Panc1 (cell line): ENCODE results near the gene LSM14B. TPM values are rescaled to one million over a fixed set of nuclear protein-coding genes. Genes with fewer than 3 reads are reported as not detected.

Source experiments
- ATAC-seq: fragments of 200-7000 bp; cut with Tn5 transposase; 2 replicates; pipeline ENCODE4 v1.9.1; 2020; ENCODE audit warnings: mild to moderate bottlenecking, moderate library complexity
- BruUV-seq: library from RNA; stranded (reverse); fragments of 400-500 nt; replicated peaks from 2 replicates; lab custom pipeline; 2021; lab: Mats Ljungman, UMichigan
- CTCF ChIA-PET: fragments of 300-600 bp; sonication (Branson Sonifier 250); formaldehyde crosslinking; loops from one replicate; lab custom pipeline; 2022; ENCODE audit warnings: antibody characterized with exemption; lab: Charles Lee
- POLR2A ChIA-PET: fragments of 300-600 bp; sonication (Branson Sonifier 250); formaldehyde crosslinking; loops from one replicate; lab custom pipeline; 2022; ENCODE audit warnings: antibody characterized with exemption; lab: Charles Lee
- DNase-seq: peaks from one replicate; pipeline ENCODE4 v3.0.0-alpha.2; 2010; ENCODE audit warnings: low read depth, low spot score
- H3K27ac ChIP-seq: 2 replicates; pipeline ENCODE4 v1.5.1; 2011; ENCODE audit warnings: mild to moderate bottlenecking, low read length, inconsistent platforms
- H3K27me3 ChIP-seq: fragments of 200-500 bp; sonication (Bioruptor generic); 2 replicates; pipeline ENCODE4 v1.6.0; 2014; ENCODE audit warnings: low read length, inconsistent platforms; ENCODE audit not compliant: control insufficient read depth, insufficient read depth
- H3K36me3 ChIP-seq: fragments of 200-500 bp; sonication (Bioruptor generic); 2 replicates; pipeline ENCODE4 v1.5.1; 2014; ENCODE audit warnings: inconsistent platforms, mild to moderate bottlenecking, low read length, moderate library complexity; ENCODE audit not compliant: control insufficient read depth, insufficient read depth
- H3K4me1 ChIP-seq: 2 replicates; pipeline ENCODE4 v1.5.1; 2011; ENCODE audit warnings: inconsistent platforms, mild to moderate bottlenecking, low read length, moderate library complexity; ENCODE audit not compliant: control insufficient read depth, insufficient read depth
- H3K4me3 ChIP-seq, 2 experiments: 2 replicates each; pipeline ENCODE4 v1.5.1; 2011 to 2012; ENCODE audit warnings: low read depth in 2 of 2, low read length in 2 of 2, mild to moderate bottlenecking in 2 of 2, inconsistent platforms in 1 of 2, moderate library complexity in 1 of 2
- H3K9me3 ChIP-seq: fragments of 200-500 bp; sonication (Bioruptor generic); 2 replicates; pipeline ENCODE4 v1.5.1; 2014; ENCODE audit warnings: low read depth, mild to moderate bottlenecking, inconsistent platforms, low read length, moderate library complexity; ENCODE audit not compliant: control insufficient read depth, insufficient read depth
- POLR2AphosphoS5 ChIP-seq: IDR thresholded peaks from 2 replicates; pipeline ENCODE4 v1.6.1; 2012; ENCODE audit warnings: mild to moderate bottlenecking, low read depth, low read length, moderate library complexity
- REST ChIP-seq, 2 experiments: IDR thresholded peaks; 2 replicates each; pipeline ENCODE4 v1.6.1; 2011 to 2012; ENCODE audit warnings: low read depth in 2 of 2, control low read depth in 1 of 2, low read length in 1 of 2, mild to moderate bottlenecking in 1 of 2, moderate library complexity in 1 of 2; ENCODE audit not compliant: insufficient read depth in 1 of 2
- SIN3A ChIP-seq: IDR thresholded peaks from 2 replicates; pipeline ENCODE4 v1.6.1; 2012; ENCODE audit warnings: low read depth, mild to moderate bottlenecking, low read length, moderate library complexity, borderline replicate concordance; ENCODE audit not compliant: insufficient read depth
- in situ Hi-C: cut with HindIII; loops from 2 replicates; pipeline ENCODE4 v1.10.0; 2016; ENCODE audit warnings: low sequenced_read_pairs, low pct_unique_long_range_greater_than_20kb
- intact Hi-C: fragments of 100-400 bp; cut with micrococcal nuclease; formaldehyde crosslinking; loops from one replicate; pipeline ENCODE4 v1.10.0; 2022; ENCODE audit not compliant: unreplicated experiment
- total RNA-seq: library from RNA; stranded (reverse); gene quantifications from one replicate; pipeline ENCODE4 v1.2.1, GENCODE V29; 2021; ENCODE audit not compliant: unreplicated experiment

LSM14B gene
- total RNA-seq, 1 experiment from 2014 or later, result 52.2 TPM

DNA sequence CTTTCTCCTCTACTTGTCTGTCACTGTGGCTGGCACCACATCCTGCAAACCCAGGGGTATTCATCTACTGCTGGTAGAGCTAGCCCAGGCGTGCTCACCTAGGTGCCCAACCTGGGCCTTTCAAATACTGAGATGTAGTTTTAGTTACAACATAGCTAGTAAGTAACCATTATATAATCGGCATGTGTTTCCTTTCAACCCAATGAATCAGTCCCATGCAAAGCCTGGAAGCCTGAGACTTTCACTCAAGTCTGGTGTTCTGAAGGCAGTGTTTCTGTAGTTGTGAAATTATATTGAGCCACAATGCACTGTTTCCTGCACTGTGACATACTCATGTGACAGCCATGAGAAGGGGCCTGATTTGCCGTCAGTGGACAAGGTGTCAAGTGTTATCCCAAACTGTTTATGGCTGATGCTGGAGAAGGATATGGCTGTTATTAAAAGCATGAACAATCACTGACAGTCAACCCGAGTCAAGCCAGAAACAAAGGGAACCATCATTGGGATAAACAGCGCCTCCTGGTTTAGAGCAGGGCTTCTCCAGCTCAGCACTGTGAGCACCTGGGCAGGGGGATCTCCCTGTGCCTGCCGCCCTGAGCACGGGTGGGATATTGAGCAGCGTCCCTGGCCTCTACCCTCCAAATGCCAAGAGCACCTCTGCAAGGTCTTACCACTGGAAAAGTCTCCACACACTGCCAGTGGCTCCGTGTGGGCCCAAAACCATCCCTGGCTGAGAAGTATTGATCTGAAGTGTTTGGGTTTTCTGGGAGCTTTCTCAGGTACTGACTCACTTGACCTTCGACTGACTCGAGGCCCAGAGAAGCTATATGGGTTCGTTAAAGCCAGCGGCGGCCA is 19.3 kb downstream of the LSM14B start:
- DNase-seq (no peak), ATAC-seq (no peak)
- TF ChIP-seq REST (IDR thresholded peaks at IDR 0.05; ENCODE audit: insufficient read depth in 1 of 2, low read depth in 2 of 2, low read length in 1 of 2) (no peak), SIN3A (0 out of 2 replicates have a peak, but pooled peaks have one; percentile 33)
- no peaks in the 10 kb centered on the region for H3K9me3 ChIP-seq
- CTCF ChIA-PET, result interaction anchor here (0.9 kb wide), 1 partner anchor 131 kb away, joined by 3 read pairs; no protein-coding TSS in a partner anchor
- H3K4me3 ChIP-seq, result peak overlapping the region; percentile 64 to 84
- no peaks in the 10 kb centered on the region for H3K27me3 ChIP-seq
- H3K36me3 ChIP-seq, result peaks cover 29% of the 10 kb centered on the region
- in situ Hi-C loops, result no loop called here
- intact Hi-C loops, result no loop called here
- H3K27ac ChIP-seq, result peak overlapping the region; percentile 88
- POLR2A ChIA-PET, result interaction anchor here (0.9 kb wide), 1 partner anchor 20 kb away, joined by 4 read pairs; no protein-coding TSS in a partner anchor
- no TSS peak for BruUV-seq
- H3K4me1 ChIP-seq, result peaks cover 19% of the 10 kb centered on the region

GRCh38 chr20:62142252-62143080 is 20.2 kb downstream of the LSM14B start:
- DNase-seq (no peak), ATAC-seq (peak; percentile 20)
- intact Hi-C loops (no loop called here), in situ Hi-C loops (no loop called here)
- BruUV-seq, result no TSS peak
- TF ChIP-seq POLR2AphosphoS5, result no peak
- TF ChIP-seq SIN3A, result 0 out of 2 replicates have a peak, but pooled peaks have one; percentile 40
- peaks cover 22% of the 10 kb centered on the region for H3K4me1 ChIP-seq
- no peaks in the 10 kb centered on the region for H3K27me3 ChIP-seq
- H3K36me3 ChIP-seq, result peaks cover 25% of the 10 kb centered on the region
- peak overlapping the region; percentile 64 to 84 for H3K4me3 ChIP-seq
- no peaks in the 10 kb centered on the region for H3K9me3 ChIP-seq
- ChIA-PET POLR2A (no interaction called here), CTCF (interaction anchor here (0.9 kb wide), 1 partner anchor 132 kb away, joined by 3 read pairs; no protein-coding TSS in a partner anchor)
- peak overlapping the region; percentile 88 for H3K27ac ChIP-seq
